Activated CD8-positive, alpha-beta memory T cell treated with anti-CD3 and anti-CD28 coated beads, Interleukin-2, amount 10 ng/mL, durations not matched to agents 7 days and 5 days (primary cell): ENCODE results near the gene TFPT. TPM values are rescaled to one million over a fixed set of nuclear protein-coding genes. Genes with fewer than 3 reads are reported as not detected.
A peak's percentile ranks its signal among the peaks of the same experiment; 100 is the strongest.

Source experiments
- ATAC-seq: fragments of 150-1000 bp; cut with Tn5 transposase; one replicate; pipeline ENCODE4 v1.10.0; 2021; ENCODE audit warnings: moderate library complexity
- CTCF ChIA-PET: fragments of 350-600 bp; sonication (Branson Sonifier 250); formaldehyde crosslinking; loops from one replicate; lab custom pipeline; 2021; ENCODE audit warnings: antibody characterized with exemption; lab: Charles Lee
- DNase-seq: peaks from one replicate; pipeline ENCODE4 v3.0.0-alpha.2; 2020
- H3K27ac Mint-ChIP-seq: one replicate; pipeline ENCODE4 v1.8.0; 2021; ENCODE audit warnings: mild to moderate bottlenecking, mixed read lengths
- H3K27me3 Mint-ChIP-seq: one replicate; pipeline ENCODE4 v1.8.0; 2021; ENCODE audit warnings: mixed read lengths
- H3K36me3 Mint-ChIP-seq: one replicate; pipeline ENCODE4 v1.8.0; 2021; ENCODE audit warnings: mild to moderate bottlenecking, mixed read lengths
- H3K4me1 Mint-ChIP-seq: one replicate; pipeline ENCODE4 v1.8.0; 2021; ENCODE audit warnings: mixed read lengths
- H3K4me3 Mint-ChIP-seq: one replicate; pipeline ENCODE4 v1.8.0; 2021; ENCODE audit warnings: mild to moderate bottlenecking, moderate library complexity, mixed read lengths
- H3K9me3 Mint-ChIP-seq: one replicate; pipeline ENCODE4 v1.8.0; 2022; ENCODE audit warnings: low read depth, mixed read lengths
- total RNA-seq, 2 experiments: library from RNA; stranded (reverse); gene quantifications; one replicate each; pipeline ENCODE4 v1.2.3, GENCODE V29; 2021

Gene TFPT
- 10 to 100 TPM; 49.4 to 50.5 TPM for total RNA-seq

GRCh38 chr19:54115109-54116063 is at the start of gene TFPT, which contains the start of gene PRPF31:
Gene TFPT (minus strand): TSS chr19:54115657. CDS start chr19:54115269, 388 bp downstream.
Gene PRPF31 (plus strand): TSS chr19:54115754. CDS start chr19:54118279, 2,525 bp downstream.
- DNase-seq (peak; percentile 98), ATAC-seq (peak; percentile 91)
- Mint-ChIP-seq H3K4me1 (peaks cover 33% of the 10 kb centered on the region), H3K27me3 (no peaks in the 10 kb centered on the region), H3K36me3 (peaks cover 24% of the 10 kb centered on the region), H3K4me3 (peak within 1 kb of the TSS; percentile 93), H3K27ac (peak within 1 kb of the TSS; percentile 96), H3K9me3 (no peaks in the 10 kb centered on the region)
- CTCF ChIA-PET = interaction anchor here (0.7 to 2.6 kb wide), 7 partner anchors 11 to 233 kb away, joined by 3 to 9 read pairs (median 6); partner anchors contain the start of genes CNOT3, LENG1, MBOAT7 and NDUFA3

- CTCF ChIA-PET = no interaction called here
Observed at GRCh38 chr19:54165222-54165621, 49.8 kb upstream of the TFPT start.

GRCh38 chr19:54164369-54165068 is 49.1 kb upstream of the TFPT start:
- Mint-ChIP-seq H3K27ac (no peak overlapping the region), H3K36me3 (no peaks in the 10 kb centered on the region), H3K9me3 (no peaks in the 10 kb centered on the region), H3K27me3 (peaks cover 8% of the 10 kb centered on the region), H3K4me3 (peak overlapping the region; percentile 58), H3K4me1 (peaks cover 42% of the 10 kb centered on the region)
- no peak for ATAC-seq
- DNase-seq = peak; percentile 85
- CTCF ChIA-PET = interaction anchor here (0.5 to 1.2 kb wide), 3 partner anchors 25 to 68 kb away, joined by 3 to 5 read pairs (median 3); partner anchors contain the start of gene MBOAT7

More at GRCh38 chr19:54165222-54165621, 49.8 kb upstream of the TFPT start:
- peaks cover 8% of the 10 kb centered on the region for H3K27me3 Mint-ChIP-seq
- no peak overlapping the region for H3K4me3 Mint-ChIP-seq
- H3K9me3 Mint-ChIP-seq = no peaks in the 10 kb centered on the region
- DNase-seq (no peak), ATAC-seq (no peak)
- H3K27ac Mint-ChIP-seq = no peak overlapping the region
- no peaks in the 10 kb centered on the region for H3K36me3 Mint-ChIP-seq
- H3K4me1 Mint-ChIP-seq = peaks cover 37% of the 10 kb centered on the region

GRCh38 chr19:54162884-54163283 is 47.4 kb upstream of the TFPT start:
- Mint-ChIP-seq H3K4me1 (peaks cover 54% of the 10 kb centered on the region), H3K27me3 (peaks cover 8% of the 10 kb centered on the region), H3K9me3 (no peaks in the 10 kb centered on the region), H3K36me3 (peaks cover 2% of the 10 kb centered on the region), H3K4me3 (peak overlapping the region; percentile 82), H3K27ac (peak overlapping the region; percentile 14)
- DNase-seq (no peak), ATAC-seq (no peak)
- CTCF ChIA-PET = no interaction called here

GRCh38 chr19:54162241-54162805 is 46.9 kb upstream of the TFPT start:
- ATAC-seq (peak; percentile 10), DNase-seq (peak; percentile 87)
- CTCF ChIA-PET = no interaction called here
- Mint-ChIP-seq H3K4me1 (peaks cover 57% of the 10 kb centered on the region), H3K27me3 (peaks cover 8% of the 10 kb centered on the region), H3K27ac (peak overlapping the region; percentile 64), H3K9me3 (no peaks in the 10 kb centered on the region), H3K4me3 (peak overlapping the region; percentile 82), H3K36me3 (peaks cover 2% of the 10 kb centered on the region)

- H3K27me3 Mint-ChIP-seq = peaks cover 8% of the 10 kb centered on the region
- CTCF ChIA-PET = interaction anchor here (0.6 to 3.1 kb wide), 3 partner anchors 23 to 105 kb away, joined by 3 to 17 read pairs (median 13); partner anchors contain the start of genes CNOT3 and MBOAT7
Observed at GRCh38 chr19:54160854-54161253, 45.4 kb upstream of the TFPT start.

GRCh38 chr19:54160182-54160811 is 44.8 kb upstream of the TFPT start:
- Mint-ChIP-seq H3K36me3 (peaks cover 10% of the 10 kb centered on the region), H3K9me3 (no peaks in the 10 kb centered on the region), H3K27me3 (peaks cover 5% of the 10 kb centered on the region), H3K27ac (peak overlapping the region; percentile 98), H3K4me1 (peaks cover 60% of the 10 kb centered on the region), H3K4me3 (peak overlapping the region; percentile 95)
- CTCF ChIA-PET = interaction anchor here (0.5 to 3.1 kb wide), 10 partner anchors 10 to 303 kb away, joined by 3 to 17 read pairs (median 3); partner anchors contain the start of genes CNOT3, LENG9, MBOAT7 and PRPF31
- ATAC-seq (peak; percentile 0), DNase-seq (peak; percentile 50)

More at GRCh38 chr19:54160854-54161253, 45.4 kb upstream of the TFPT start:
- H3K27ac Mint-ChIP-seq = peak overlapping the region; percentile 98
- ATAC-seq (no peak), DNase-seq (no peak)
- no peaks in the 10 kb centered on the region for H3K9me3 Mint-ChIP-seq
- peaks cover 60% of the 10 kb centered on the region for H3K4me1 Mint-ChIP-seq
- peaks cover 8% of the 10 kb centered on the region for H3K36me3 Mint-ChIP-seq
- peak overlapping the region; percentile 95 for H3K4me3 Mint-ChIP-seq

- CTCF ChIA-PET = interaction anchor here (0.5 to 3.1 kb wide), 14 partner anchors 8 to 326 kb away, joined by 3 to 17 read pairs (median 3); partner anchors contain the start of genes CNOT3, LENG9, MBOAT7 and PRPF31
- Mint-ChIP-seq H3K4me3 (peak within 1 kb of the TSS; percentile 95), H3K9me3 (no peaks in the 10 kb centered on the region), H3K27me3 (peaks cover 4% of the 10 kb centered on the region), H3K27ac (peak within 1 kb of the TSS; percentile 98), H3K36me3 (peaks cover 15% of the 10 kb centered on the region), H3K4me1 (peaks cover 64% of the 10 kb centered on the region)
- DNase-seq (peak; percentile 100), ATAC-seq (peak; percentile 89)
Observed at GRCh38 chr19:54159352-54160181, 44.1 kb upstream of the TFPT start, which contains the start of gene LENG1. Gene LENG1 (minus strand): TSS chr19:54159721. CDS start chr19:54159695, 26 bp downstream.

- H3K4me1 Mint-ChIP-seq = peaks cover 64% of the 10 kb centered on the region
- ATAC-seq (no peak), DNase-seq (peak; percentile 58)
- H3K27ac Mint-ChIP-seq = peak overlapping the region; percentile 98
- CTCF ChIA-PET = interaction anchor here (0.6 to 3.1 kb wide), 12 partner anchors 9 to 327 kb away, joined by 3 to 17 read pairs (median 4); partner anchors contain the start of genes CNOT3, MBOAT7, PRPF31 and RPS9
- peak overlapping the region; percentile 95 for H3K4me3 Mint-ChIP-seq
- no peaks in the 10 kb centered on the region for H3K9me3 Mint-ChIP-seq
- H3K27me3 Mint-ChIP-seq = no peaks in the 10 kb centered on the region
- peaks cover 21% of the 10 kb centered on the region for H3K36me3 Mint-ChIP-seq
Observed at GRCh38 chr19:54158812-54159351, 43.4 kb upstream of the TFPT start.

- CTCF ChIA-PET = interaction anchor here (1.3 kb wide), 1 partner anchor 16 kb away, joined by 3 read pairs; no protein-coding TSS in a partner anchor
- H3K4me3 Mint-ChIP-seq = no peak overlapping the region
- ATAC-seq (no peak), DNase-seq (no peak)
- peaks cover 27% of the 10 kb centered on the region for H3K36me3 Mint-ChIP-seq
- H3K27ac Mint-ChIP-seq = no peak overlapping the region
- H3K9me3 Mint-ChIP-seq = no peaks in the 10 kb centered on the region
- peaks cover 53% of the 10 kb centered on the region for H3K4me1 Mint-ChIP-seq
- H3K27me3 Mint-ChIP-seq = no peaks in the 10 kb centered on the region
Observed at GRCh38 chr19:54156953-54157352, 41.5 kb upstream of the TFPT start.

GRCh38 chr19:54156490-54156889 is 41.0 kb upstream of the TFPT start:
- no peak for DNase-seq
- CTCF ChIA-PET = no interaction called here
- peaks cover 49% of the 10 kb centered on the region for H3K4me1 Mint-ChIP-seq
- H3K4me3 Mint-ChIP-seq = no peak overlapping the region
- peaks cover 30% of the 10 kb centered on the region for H3K36me3 Mint-ChIP-seq
- no peaks in the 10 kb centered on the region for H3K27me3 Mint-ChIP-seq
- no peak for ATAC-seq
- H3K9me3 Mint-ChIP-seq = no peaks in the 10 kb centered on the region
- no peak overlapping the region for H3K27ac Mint-ChIP-seq
